Stimulated activated CD4-positive, alpha-beta T cell treated with anti-CD3 and anti-CD28 coated beads, TNF-alpha, amount 100 ng/mL, for 48 hours (primary cell): ENCODE results near the gene SPO11.
"Not testable (repeated sequence)": the region's sequence is repeated elsewhere in the genome, so short reads cannot be mapped to it uniquely, and the experiment has no call there.

ENCODE experiments used
- DNase-seq, 3 donors: peaks; one replicate each; pipeline ENCODE4 v3.0.0-alpha.2; 2020; ENCODE audit warnings: low read depth in 3 of 3

SPO11 gene

DNA sequence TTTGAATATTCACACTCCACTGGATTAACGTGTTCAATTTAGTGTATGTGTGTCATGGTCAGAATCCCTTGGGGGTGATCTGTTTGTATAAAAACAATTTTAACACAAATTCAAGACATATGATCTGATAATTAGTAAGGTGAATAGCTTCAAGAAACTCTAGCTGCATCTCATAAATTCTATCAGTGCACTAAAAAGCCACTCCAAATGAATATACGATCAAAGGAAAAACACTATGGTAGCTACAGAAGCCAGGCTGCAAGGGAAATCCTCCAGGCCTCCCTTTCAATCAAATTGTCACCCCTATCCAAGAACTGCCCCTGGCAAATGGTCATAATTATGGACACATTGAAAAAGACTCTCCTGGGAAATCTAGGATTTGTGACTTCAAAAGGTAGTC lies 12.1 kb downstream of the SPO11 start:
- DNase-seq: no peak

DNA sequence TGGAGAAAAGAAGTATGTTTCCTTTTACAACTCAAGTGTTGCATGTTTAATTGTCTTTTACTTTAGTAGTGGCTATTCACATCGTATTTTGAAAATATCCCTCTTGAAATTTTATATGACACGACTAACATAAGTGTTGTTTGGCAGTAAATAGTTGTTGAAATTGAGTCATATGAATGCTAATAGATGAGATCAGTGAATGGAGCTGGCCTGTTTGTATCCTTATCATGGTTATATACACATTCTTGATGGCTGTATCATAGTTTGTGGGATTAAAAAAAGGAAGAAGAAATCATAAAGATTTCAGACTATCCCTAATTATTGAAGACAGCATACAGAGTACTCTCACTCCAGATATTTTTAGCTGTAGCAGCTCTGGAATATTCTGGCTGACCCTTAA lies 13.2 kb downstream of the SPO11 start:
- no peak for DNase-seq

DNA sequence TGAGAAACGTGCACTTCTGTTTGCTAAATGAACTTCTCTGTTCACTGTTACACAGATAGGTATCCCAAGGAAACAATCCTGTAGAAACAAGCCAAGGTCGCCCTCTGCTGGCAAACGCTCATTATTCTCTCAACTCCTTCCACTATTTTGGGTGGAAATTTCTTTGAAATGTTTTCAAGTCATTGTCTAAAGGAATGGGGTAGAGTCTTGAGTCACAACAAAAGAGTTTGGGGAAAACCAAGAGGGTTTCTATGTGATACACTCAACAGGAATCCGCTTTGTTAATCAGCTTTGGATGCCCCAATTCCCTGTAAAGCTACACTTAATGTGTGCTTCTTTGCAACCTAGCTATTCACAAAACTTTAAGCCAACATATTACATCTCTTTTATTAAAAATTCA lies 16.9 kb downstream of the SPO11 start:
- DNase-seq: peak; percentile 41 to 55 (median 55)

DNA sequence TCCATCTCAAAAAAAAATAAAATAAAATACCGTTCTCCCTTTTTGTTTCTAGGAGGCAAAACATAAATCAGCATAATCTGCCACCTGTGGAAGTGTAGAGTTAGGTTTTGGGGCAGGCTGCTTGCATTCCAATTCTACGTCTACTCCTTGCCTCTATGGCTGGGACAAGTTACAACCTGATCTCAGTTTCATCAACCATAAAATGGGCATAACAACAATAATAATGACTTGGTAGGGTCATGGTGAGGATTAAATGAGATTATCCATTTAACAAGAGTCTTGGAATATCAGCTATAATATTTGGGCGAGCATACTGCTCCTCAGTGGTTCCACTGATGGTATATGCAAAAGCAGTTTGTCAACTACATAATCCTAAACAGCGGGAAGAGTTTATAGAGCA lies 17.8 kb downstream of the SPO11 start:
- DNase-seq: no peak

DNA sequence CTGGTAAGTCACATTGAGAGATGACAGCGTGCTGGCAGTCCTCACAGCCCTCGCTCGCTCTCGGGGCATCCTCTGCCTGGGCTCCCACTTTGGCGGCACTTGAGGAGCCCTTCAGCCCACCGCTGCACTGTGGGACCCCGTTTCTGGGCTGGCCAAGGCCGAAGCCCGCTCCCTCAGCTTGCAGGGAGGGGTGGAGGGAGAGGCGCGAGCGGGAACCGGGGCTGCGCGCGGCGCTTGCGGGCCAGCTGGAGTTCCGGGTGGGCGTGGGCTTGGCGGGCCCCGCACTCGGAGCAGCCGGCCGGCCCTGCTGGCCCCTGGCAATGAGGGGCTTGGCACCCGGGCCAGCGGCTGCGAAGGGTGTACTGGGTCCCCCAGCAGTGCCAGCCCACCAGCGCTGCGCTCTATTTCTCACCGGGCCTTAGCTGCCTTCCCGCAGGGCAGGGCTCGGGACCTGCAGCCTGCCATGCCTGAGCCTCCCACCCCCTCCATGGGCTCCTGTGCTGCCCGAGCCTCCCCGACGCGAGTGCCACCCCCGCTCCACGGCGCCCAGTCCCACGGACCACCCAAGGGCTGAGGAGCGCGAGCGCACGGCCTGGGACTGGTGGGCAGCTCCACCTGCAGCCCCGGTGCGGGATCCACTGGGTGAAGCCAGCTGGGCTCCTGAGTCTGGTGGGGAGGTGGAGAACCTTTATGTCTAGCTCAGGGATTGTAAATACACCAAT lies 18.8 kb downstream of the SPO11 start:
- not testable (repeated sequence) for DNase-seq

DNA sequence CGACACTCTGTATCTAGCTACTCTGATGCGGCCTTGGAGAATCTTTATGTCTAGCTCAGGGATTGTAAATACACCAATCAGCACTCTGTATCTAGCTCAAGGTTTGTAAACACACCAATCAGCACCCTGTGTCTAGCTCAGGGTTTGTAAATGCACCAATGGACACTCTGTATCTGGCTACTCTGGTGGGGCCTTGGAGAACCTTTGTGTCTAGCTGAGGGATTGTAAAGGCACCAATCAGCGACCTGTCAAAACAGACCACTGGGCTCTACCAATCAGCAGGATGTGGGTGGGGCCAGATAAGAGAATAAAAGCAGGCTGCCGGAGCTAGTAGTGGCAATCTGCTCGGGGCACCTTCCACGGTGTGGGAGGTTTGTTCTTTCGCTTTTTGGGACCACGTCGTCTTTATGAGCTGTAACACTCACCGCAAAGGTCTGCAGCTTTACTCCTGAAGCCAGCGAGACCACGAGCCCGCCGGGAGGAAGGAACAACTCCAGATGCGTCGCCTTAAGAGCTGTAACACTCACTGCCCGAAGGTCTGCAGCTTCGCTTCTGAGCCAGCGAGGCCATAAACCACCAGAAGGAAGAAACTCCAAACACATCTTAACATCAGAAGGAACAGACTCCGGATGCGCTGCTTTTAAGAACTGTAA lies 19.4 kb downstream of the SPO11 start:
- DNase-seq: not testable (repeated sequence)

- no peak for DNase-seq
Measured at GRCh38 chr20:57350081-57350710, 20.6 kb downstream of the SPO11 start.

- DNase-seq: not testable (repeated sequence)
Measured at GRCh38 chr20:57350726-57351041, 21.1 kb downstream of the SPO11 start.

- DNase-seq: peak; percentile 80 to 85 (median 81)
Measured at GRCh38 chr20:57351042-57351783, 21.6 kb downstream of the SPO11 start, which contains the start of gene RAE1. TSS of gene RAE1 (plus strand) at chr20:57351255. CDS start at chr20:57354039, 2,784 bp downstream.

- DNase-seq: no peak
Measured at GRCh38 chr20:57352305-57352704, 22.7 kb downstream of the SPO11 start.

GRCh38 chr20:57353351-57353750 lies 23.7 kb downstream of the SPO11 start:
- DNase-seq: no peak

- DNase-seq: no peak
Measured at GRCh38 chr20:57361517-57361916, 31.9 kb downstream of the SPO11 start.

DNA sequence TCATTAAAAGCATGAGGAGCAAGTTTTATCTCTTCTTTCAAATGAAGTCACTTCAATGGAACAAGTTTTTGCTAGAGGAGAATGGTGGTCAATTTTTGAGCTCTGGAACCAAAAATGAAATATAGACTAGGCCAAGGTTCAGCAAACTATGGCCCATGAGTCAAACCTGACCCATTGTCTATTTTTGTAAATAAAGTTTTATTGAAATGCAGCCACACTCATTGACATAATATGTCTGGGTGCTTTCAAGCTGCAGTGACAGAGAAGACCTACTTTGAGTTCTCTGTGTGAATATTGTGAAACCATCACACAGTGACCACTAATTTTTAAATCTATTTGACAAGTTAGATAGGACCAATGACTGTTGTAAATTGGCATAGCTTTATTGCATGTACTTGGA lies 34.8 kb downstream of the SPO11 start:
- DNase-seq: no peak

GRCh38 chr20:57369596-57369995 lies 40.0 kb downstream of the SPO11 start:
- DNase-seq: no peak

GRCh38 chr20:57370316-57370715 lies 40.7 kb downstream of the SPO11 start:
- DNase-seq: no peak

DNA sequence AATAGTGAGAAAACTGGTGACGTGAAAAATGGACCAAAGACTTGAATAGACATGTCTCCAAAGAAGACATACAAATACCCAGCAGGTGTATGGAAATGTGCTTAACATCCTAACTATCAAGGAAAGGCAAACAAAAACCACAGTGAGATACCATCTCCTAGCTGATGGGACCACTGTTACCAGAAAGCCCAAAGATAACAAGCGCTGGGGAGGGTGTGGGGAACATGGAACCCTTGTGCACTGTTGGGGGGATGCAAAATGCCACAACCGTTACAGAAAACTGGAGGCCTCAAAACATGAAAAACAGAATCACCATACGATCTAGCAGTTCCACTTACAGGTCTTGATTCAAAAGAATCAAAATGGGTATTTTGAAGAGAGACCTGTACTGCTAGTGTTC lies 41.8 kb downstream of the SPO11 start:
- DNase-seq: no peak

DNA sequence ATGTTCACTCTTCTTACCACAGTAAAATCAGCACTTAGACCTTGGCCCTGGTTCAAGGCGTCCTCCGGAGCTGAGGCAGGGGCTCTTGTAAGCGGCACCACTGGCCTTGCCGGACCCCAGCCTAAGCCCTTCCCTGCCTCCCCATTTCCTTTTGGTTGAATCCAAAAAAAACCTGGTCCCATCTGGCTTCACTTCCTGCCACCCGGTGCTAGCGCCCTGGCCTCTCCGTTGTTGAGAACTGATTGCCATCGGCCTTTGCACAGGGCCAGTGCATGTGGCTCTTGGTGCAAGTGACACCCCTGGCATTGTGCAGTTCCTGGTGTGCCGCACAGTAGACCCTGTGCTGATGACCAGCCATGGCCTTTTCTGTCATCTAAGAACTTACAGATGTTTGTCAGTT lies 42.6 kb downstream of the SPO11 start:
- DNase-seq: no peak

GRCh38 chr20:57372581-57373350 lies 43.2 kb downstream of the SPO11 start:
- DNase-seq: no peak

DNA sequence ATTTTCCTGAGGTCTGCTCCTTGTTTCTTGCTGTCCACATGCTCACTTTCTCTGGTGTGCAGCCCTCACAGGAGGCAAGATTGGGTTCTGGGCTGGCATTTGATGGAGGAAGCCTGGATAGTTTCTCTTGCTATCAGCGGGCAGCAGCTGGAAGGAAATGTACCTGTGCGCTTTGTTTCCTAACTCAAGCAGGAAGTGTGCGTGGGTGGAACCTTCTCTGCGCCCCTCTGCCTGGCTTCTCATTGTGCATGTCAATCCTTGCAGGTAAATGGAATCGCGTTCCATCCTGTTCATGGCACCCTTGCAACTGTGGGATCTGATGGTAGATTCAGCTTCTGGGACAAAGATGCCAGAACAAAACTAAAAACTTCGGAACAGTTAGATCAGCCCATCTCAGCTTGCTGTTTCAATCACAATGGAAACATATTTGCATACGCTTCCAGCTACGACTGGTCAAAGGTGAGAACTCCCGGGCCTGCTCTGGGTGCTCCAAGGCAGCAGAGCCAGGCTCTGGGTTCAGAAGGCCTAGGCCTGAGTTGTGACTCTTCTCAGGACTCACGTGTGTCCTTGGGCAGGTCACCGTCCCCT lies 44.8 kb downstream of the SPO11 start:
- no peak for DNase-seq

DNA sequence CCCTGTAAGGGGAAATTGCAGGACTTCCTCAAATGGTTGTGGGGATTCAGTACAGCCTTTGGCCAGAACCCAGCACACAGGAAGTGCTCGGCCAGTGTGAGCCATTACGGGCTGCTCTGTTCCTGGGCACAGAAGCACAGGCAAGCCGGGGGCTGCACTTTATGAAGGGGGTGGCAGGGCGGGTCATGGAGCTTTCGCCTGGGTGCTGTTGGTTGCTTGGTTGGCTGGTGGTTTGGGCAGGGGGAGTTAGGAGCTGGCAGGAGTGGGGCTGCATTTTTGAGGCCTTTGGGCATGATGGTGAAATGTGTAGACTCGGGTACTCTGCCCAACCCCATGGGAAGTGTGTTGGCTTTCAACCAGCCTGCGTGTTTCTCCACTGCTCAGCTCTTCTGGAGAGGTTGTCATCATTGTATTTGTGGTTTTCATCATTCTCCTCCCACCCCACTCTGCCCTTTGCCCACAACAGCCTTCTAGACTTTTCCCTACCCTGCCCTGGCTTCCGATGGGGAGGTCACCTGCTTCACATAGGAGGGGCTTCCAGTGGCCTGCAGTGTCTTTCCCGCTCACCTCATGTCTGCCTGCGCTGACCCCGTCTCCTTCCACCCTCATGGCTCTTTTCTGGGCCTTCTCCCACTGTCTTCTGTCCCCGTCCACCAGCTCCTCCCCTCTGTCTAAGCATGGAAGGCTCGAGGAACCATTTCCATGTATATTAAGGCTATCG lies 45.5 kb downstream of the SPO11 start:
- DNase-seq: no peak
